CD14-positive monocyte (primary cell): Measurements from ENCODE around the gene SEPTIN10. TPM values are rescaled to one million over a fixed set of nuclear protein-coding genes. Genes with fewer than 3 reads are reported as not detected.

Experiments used
- DNase-seq, 3 donors: peaks; one replicate each; pipeline ENCODE4 v3.0.0-alpha.2; 2011 to 2022
- H2AFZ ChIP-seq: 2 replicates; pipeline ENCODE4 v1.6.0; 2012; ENCODE audit warnings: mild to moderate bottlenecking, low read depth, low read length, inconsistent platforms; ENCODE audit not compliant: insufficient read depth, poor library complexity, severe bottlenecking
- H3K27ac ChIP-seq, 2 donors: 1 replicate in 1 of 2; 2 replicates in 1 of 2; pipeline ENCODE4 v1.5.1; 2012 to 2013; ENCODE audit warnings: low read length in 2 of 2, control low read depth in 1 of 2, inconsistent platforms in 1 of 2, low read depth in 1 of 2, mild to moderate bottlenecking in 1 of 2
- H3K27me3 ChIP-seq, 2 donors: one replicate each; pipeline versions ENCODE4 v1.6.0 to v1.6.1; 2011 to 2013; ENCODE audit warnings: low read length in 2 of 2; ENCODE audit not compliant: control insufficient read depth in 2 of 2, insufficient read depth in 2 of 2
- H3K36me3 ChIP-seq, 2 donors: replicated peaks in 1 of 2; 1 replicate in 1 of 2; 2 replicates in 1 of 2; pipeline versions ENCODE4 v1.5.1 to v1.6.1; 2012 to 2013; ENCODE audit warnings: low read length in 2 of 2, control low read depth in 1 of 2, inconsistent platforms in 1 of 2, mild to moderate bottlenecking in 1 of 2; ENCODE audit not compliant: insufficient read depth in 2 of 2, control insufficient read depth in 1 of 2
- H3K4me1 ChIP-seq, 2 donors: 1 replicate in 1 of 2; 2 replicates in 1 of 2; pipeline versions ENCODE4 v1.5.1 to v1.6.1; 2012 to 2013; ENCODE audit warnings: low read length in 2 of 2, control low read depth in 1 of 2, inconsistent platforms in 1 of 2, mild to moderate bottlenecking in 1 of 2, moderate library complexity in 1 of 2; ENCODE audit not compliant: insufficient read depth in 2 of 2, control insufficient read depth in 1 of 2
- H3K4me2 ChIP-seq: replicated peaks from 2 replicates; pipeline ENCODE3; 2012; ENCODE audit warnings: low read length, moderate library complexity, mild to moderate bottlenecking; ENCODE audit not compliant: poor library complexity, severe bottlenecking; ENCODE audit errors: extremely low read depth
- H3K4me3 ChIP-seq, 3 experiments: fragments of 200-600 bp in 1 of 3; sonication (generic) in 1 of 3; replicated peaks in 1 of 3; 1 replicate in 2 of 3; 2 replicates in 1 of 3; pipeline ENCODE4 v1.5.1; 2011 to 2013; ENCODE audit warnings: low read length in 3 of 3, mild to moderate bottlenecking in 3 of 3, control low read depth in 2 of 3, low read depth in 2 of 3, inconsistent platforms in 1 of 3, moderate library complexity in 1 of 3
- H3K79me2 ChIP-seq: 2 replicates; pipeline ENCODE4 v1.6.0; 2012; ENCODE audit warnings: mild to moderate bottlenecking, control low read depth, inconsistent platforms, low read length, moderate library complexity; ENCODE audit not compliant: insufficient read depth
- H3K9ac ChIP-seq: 2 replicates; pipeline ENCODE4 v1.6.0; 2017; ENCODE audit warnings: low read length, mild to moderate bottlenecking; ENCODE audit not compliant: insufficient read depth, poor library complexity, severe bottlenecking
- H3K9me3 ChIP-seq, 2 donors: replicated peaks in 1 of 2; 1 replicate in 1 of 2; 2 replicates in 1 of 2; pipeline versions ENCODE4 v1.5.1 to v1.6.1; 2012 to 2013; ENCODE audit warnings: low read length in 2 of 2, control low read depth in 1 of 2; ENCODE audit not compliant: control insufficient read depth in 1 of 2, insufficient read depth in 1 of 2
- H4K20me1 ChIP-seq: 2 replicates; pipeline ENCODE4 v1.6.0; 2012; ENCODE audit warnings: mild to moderate bottlenecking, low read length, control low read depth, moderate library complexity; ENCODE audit not compliant: insufficient read depth
- H3K27ac Mint-ChIP-seq, 7 donors: one replicate each; pipeline ENCODE4 v1.8.0; 2020; ENCODE audit warnings: mild to moderate bottlenecking in 7 of 7, mixed read lengths in 7 of 7, moderate library complexity in 6 of 7, inconsistent platforms in 2 of 7
- H3K27me3 Mint-ChIP-seq, 3 donors: one replicate each; pipeline ENCODE4 v1.8.0; 2021 to 2022; ENCODE audit warnings: low read depth in 3 of 3, mild to moderate bottlenecking in 3 of 3, mixed read lengths in 3 of 3, moderate library complexity in 3 of 3, inconsistent platforms in 1 of 3
- H3K36me3 Mint-ChIP-seq, 2 donors: one replicate each; pipeline ENCODE4 v1.8.0; 2020; ENCODE audit warnings: mixed read lengths in 2 of 2, inconsistent platforms in 1 of 2, mild to moderate bottlenecking in 1 of 2
- H3K4me1 Mint-ChIP-seq: one replicate; pipeline ENCODE4 v1.8.0; 2020; ENCODE audit warnings: mild to moderate bottlenecking, mixed read lengths
- H3K4me3 Mint-ChIP-seq, 2 donors: one replicate each; pipeline ENCODE4 v1.8.0; 2020; ENCODE audit warnings: mild to moderate bottlenecking in 2 of 2, mixed read lengths in 2 of 2, moderate library complexity in 1 of 2
- H3K9me3 Mint-ChIP-seq, 7 donors: one replicate each; pipeline ENCODE4 v1.8.0; 2020 to 2022; ENCODE audit warnings: mixed read lengths in 7 of 7, mild to moderate bottlenecking in 6 of 7, moderate library complexity in 6 of 7, inconsistent platforms in 2 of 7
- WGBS: methylation state at CpG from one replicate; pipeline ENCODE4 v1.1.5; 2013; ENCODE audit warnings: missing lambda C conversion rate; ENCODE audit not compliant: insufficient coverage; 5-methylcytosine and 5-hydroxymethylcytosine counted together
- intact Hi-C, 2 donors: fragments of 100-400 bp; cut with micrococcal nuclease; formaldehyde crosslinking; loops; one replicate each; pipeline versions ENCODE4 v1.15.0 to v1.15.1; 2023
- polyA plus RNA-seq, 3 donors: library from polyadenylated mRNA; depleted of rRNA in 1 of 3; unstranded in 2 of 3; stranded (reverse) in 1 of 3; fragments of 300-500 nt in 2 of 3; fragments of >200 nt in 1 of 3; fragmentation: Illumina TruSeq in 2 of 3; gene quantifications; 1 replicate in 2 of 3; 2 replicates in 1 of 3; pipeline ENCODE4 v1.2.3, GENCODE V29; 2012 to 2021
- TF ChIP-seq, protein P1 (sequence below): fragments of 200-600 bp; IDR thresholded peaks from one replicate; pipeline ENCODE4 v1.8.0; 2022; ENCODE audit warnings: antibody characterized with exemption, mild to moderate bottlenecking

Gene SEPTIN10
- polyA plus RNA-seq, 3 donors: 4.2 to 6.8 (median 4.4) TPM

DNA sequence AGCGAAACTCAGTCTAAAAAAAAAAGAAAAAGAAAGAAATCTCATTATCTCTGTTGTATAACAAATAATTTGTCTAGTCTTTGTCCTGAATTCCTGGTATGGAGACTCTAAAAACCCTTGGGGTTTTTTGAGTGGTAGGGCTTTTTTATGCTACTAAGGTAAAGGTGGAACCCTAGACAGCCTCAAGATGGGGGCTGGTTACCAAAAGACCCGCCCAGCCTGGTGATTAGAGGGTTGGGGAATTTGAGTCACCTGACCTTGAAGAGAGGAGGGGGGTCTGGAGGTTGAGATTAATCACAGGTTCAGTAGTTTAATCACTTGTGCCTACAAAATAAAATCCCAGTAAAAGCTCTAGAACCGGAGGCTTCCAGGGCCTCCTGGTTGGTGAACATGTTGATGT is 18.0 kb upstream of the SEPTIN10 start:
- Histone ChIP-seq H3K79me2 (no peaks in the 10 kb centered on the region), H3K9ac (no peak overlapping the region), H3K4me2 (no peak overlapping the region), H3K27ac (no peak overlapping the region), H3K4me1 (peaks cover 37 to 39% of the 10 kb centered on the region in 2 donors), H3K36me3 (no peaks in the 10 kb centered on the region), H3K4me3 (no peak overlapping the region), H2AFZ (peak overlapping the region; percentile 45), H3K9me3 (no peaks in the 10 kb centered on the region), H3K27me3 (no peaks in the 10 kb centered on the region), H4K20me1 (no peaks in the 10 kb centered on the region)
- Mint-ChIP-seq H3K9me3 (peaks cover 0 to 8% (median 3%) of the 10 kb centered on the region in 7 donors), H3K27me3 (peaks cover 1 to 4% (median 3%) of the 10 kb centered on the region in 3 donors), H3K36me3 (peaks cover 0 to 1% of the 10 kb centered on the region in 2 donors), H3K4me1 (peaks cover 41% of the 10 kb centered on the region), H3K4me3 (no peak overlapping the region), H3K27ac (no peak overlapping the region)
- DNase-seq: no peak
- TF ChIP-seq, protein P1, sequence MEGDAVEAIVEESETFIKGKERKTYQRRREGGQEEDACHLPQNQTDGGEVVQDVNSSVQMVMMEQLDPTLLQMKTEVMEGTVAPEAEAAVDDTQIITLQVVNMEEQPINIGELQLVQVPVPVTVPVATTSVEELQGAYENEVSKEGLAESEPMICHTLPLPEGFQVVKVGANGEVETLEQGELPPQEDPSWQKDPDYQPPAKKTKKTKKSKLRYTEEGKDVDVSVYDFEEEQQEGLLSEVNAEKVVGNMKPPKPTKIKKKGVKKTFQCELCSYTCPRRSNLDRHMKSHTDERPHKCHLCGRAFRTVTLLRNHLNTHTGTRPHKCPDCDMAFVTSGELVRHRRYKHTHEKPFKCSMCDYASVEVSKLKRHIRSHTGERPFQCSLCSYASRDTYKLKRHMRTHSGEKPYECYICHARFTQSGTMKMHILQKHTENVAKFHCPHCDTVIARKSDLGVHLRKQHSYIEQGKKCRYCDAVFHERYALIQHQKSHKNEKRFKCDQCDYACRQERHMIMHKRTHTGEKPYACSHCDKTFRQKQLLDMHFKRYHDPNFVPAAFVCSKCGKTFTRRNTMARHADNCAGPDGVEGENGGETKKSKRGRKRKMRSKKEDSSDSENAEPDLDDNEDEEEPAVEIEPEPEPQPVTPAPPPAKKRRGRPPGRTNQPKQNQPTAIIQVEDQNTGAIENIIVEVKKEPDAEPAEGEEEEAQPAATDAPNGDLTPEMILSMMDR: no peak
- intact Hi-C loops: no loop called here
- WGBS: no CpG with 5 or more reads among the region's 3 CpGs

DNA sequence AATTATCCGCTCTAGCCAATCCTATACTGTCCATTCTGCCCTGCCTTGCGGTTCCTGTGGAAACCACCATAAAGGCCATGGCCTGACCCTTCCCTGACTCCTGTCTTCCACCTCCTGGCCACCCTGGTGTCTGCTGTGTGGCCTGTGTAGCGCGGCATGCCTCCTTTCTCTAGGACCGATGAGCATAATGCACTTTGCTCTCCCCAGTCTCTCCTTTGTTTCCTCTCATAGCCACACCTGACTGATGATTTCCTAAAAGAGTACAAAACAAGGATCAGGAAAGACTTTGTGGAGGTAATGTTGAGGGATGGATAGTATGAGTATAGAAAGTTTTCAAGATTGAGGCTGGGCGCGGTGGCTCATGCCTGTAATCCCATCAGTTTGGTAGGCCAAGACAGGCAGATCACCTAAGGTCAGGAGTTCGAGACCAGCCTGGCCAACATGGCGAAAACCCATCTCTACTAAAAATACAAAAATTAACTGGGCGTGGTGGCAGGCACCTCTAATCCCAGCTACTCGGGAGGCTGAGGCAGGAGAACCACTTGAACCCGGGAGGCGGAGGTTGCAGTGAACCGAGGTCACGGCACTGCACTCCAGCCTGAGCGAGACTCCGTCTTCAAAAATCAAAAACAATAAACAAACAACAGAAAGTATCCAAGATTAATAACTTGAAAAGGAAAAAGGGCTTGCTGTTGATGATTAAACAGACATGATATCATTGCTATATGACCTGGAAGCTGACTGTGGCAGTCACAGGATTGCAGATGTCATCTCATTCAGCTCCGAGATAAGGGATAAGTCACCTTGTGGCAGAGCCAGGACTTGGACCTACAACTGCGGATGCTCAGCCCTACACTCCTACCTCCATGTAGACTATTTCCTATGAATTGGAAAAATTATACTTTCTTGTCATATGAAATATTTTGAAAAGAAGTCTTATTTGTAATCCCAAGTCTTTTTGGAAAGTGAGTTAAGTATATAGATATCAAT is 17.0 kb upstream of the SEPTIN10 start:
- Histone ChIP-seq H3K4me1 (peaks cover 28 to 29% of the 10 kb centered on the region in 2 donors), H3K4me2 (no peak overlapping the region), H3K36me3 (no peaks in the 10 kb centered on the region), H3K9ac (no peak overlapping the region), H3K27ac (no peak overlapping the region), H3K27me3 (no peaks in the 10 kb centered on the region), H3K9me3 (no peaks in the 10 kb centered on the region), H3K4me3 (no peak overlapping the region), H4K20me1 (no peaks in the 10 kb centered on the region), H2AFZ (no peak overlapping the region), H3K79me2 (no peaks in the 10 kb centered on the region)
- TF ChIP-seq, protein P1: no peak
- Mint-ChIP-seq H3K27me3 (peaks cover 3 to 11% (median 4%) of the 10 kb centered on the region in 3 donors), H3K9me3 (peaks cover 0 to 5% (median 0%) of the 10 kb centered on the region in 7 donors), H3K27ac (peak overlapping the region in 1 of 7 donors; percentile 15), H3K4me3 (no peak overlapping the region), H3K36me3 (peaks cover 0 to 1% of the 10 kb centered on the region in 2 donors), H3K4me1 (peaks cover 31% of the 10 kb centered on the region)
- intact Hi-C loops: no loop called here
- no peak for DNase-seq
- WGBS: 94% methylated on average over 8 of the region's 19 CpGs
